Effector memory CD4-positive, alpha-beta T cell (primary cell): ENCODE data around the gene CD300E.
A peak's percentile ranks its signal among the peaks of the same experiment; 100 is the strongest.

Experiments
- DNase-seq, 3 donors: peaks; one replicate each; pipeline ENCODE4 v3.0.0-alpha.2; 2020
- H3K27ac ChIP-seq: 2 replicates; pipeline ENCODE4 v1.7.0; 2013; ENCODE audit warnings: mild to moderate bottlenecking, low read length, moderate library complexity; ENCODE audit not compliant: insufficient read depth, poor library complexity, severe bottlenecking
- H3K27me3 ChIP-seq: replicated peaks from 2 replicates; pipeline ENCODE4 v1.7.0; 2013; ENCODE audit warnings: mild to moderate bottlenecking, low read length; ENCODE audit not compliant: insufficient read depth, control insufficient read depth, poor library complexity, severe bottlenecking
- H3K36me3 ChIP-seq: 2 replicates; pipeline ENCODE4 v1.7.0; 2013; ENCODE audit warnings: mild to moderate bottlenecking, low read length, moderate library complexity; ENCODE audit not compliant: control insufficient read depth, insufficient read depth
- H3K4me1 ChIP-seq: 2 replicates; pipeline ENCODE4 v1.7.0; 2013; ENCODE audit warnings: low read length, mild to moderate bottlenecking; ENCODE audit not compliant: control insufficient read depth, insufficient read depth, poor library complexity, severe bottlenecking
- H3K4me3 ChIP-seq: 2 replicates; pipeline ENCODE4 v1.7.0; 2013; ENCODE audit warnings: low read length, low read depth, mild to moderate bottlenecking; ENCODE audit not compliant: insufficient read depth, poor library complexity, severe bottlenecking
- H3K9me3 ChIP-seq: 2 replicates; pipeline ENCODE4 v1.7.0; 2013; ENCODE audit warnings: mild to moderate bottlenecking, low read length, moderate library complexity; ENCODE audit not compliant: control insufficient read depth
- total RNA-seq, 3 donors: gene quantifications; one replicate each; lab custom pipeline; 2026; lab: John Stamatoyannopoulos, UW

Gene CD300E
- 0.09 to 1.5 (median 0.17) reads per million in 3 donors for total RNA-seq

DNA sequence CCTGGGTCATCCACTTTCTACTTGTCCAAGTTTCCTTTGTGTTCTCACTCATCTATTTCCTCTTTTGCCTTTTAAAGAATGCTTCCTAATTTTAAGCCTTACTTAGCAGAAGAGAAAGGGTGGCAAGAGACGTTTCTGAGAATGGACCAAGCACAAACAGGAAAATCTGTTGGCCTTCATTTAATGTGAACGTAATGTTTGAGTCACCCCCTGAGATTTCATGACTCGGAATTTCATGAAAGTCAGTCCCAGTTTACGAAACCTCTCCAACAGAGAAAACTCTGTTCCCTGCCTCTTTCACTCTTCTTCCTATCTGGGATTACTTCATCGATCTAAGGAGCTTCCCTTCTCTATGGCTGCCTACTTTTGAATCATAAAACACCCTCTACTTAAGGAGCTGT is at the start of gene CD300E:
Gene CD300E (minus strand): TSS at position 46 of the 401 bp plus-strand sequence. CDS start 117 bp downstream, outside the sequence.
- no peak within 1 kb of the TSS for H3K27ac ChIP-seq
- H3K4me3 ChIP-seq: no peak within 1 kb of the TSS
- H3K36me3 ChIP-seq: no peaks in the 10 kb centered on the region
- no peaks in the 10 kb centered on the region for H3K9me3 ChIP-seq
- H3K4me1 ChIP-seq: no peaks in the 10 kb centered on the region
- no peaks in the 10 kb centered on the region for H3K27me3 ChIP-seq
- no peak for DNase-seq

GRCh38 chr17:74671031-74671771 is 47.7 kb upstream of the CD300E start:
- H3K27ac ChIP-seq: no peak overlapping the region
- no peaks in the 10 kb centered on the region for H3K4me1 ChIP-seq
- H3K36me3 ChIP-seq: no peaks in the 10 kb centered on the region
- no peak overlapping the region for H3K4me3 ChIP-seq
- H3K27me3 ChIP-seq: peaks cover 7% of the 10 kb centered on the region
- H3K9me3 ChIP-seq: no peaks in the 10 kb centered on the region
- DNase-seq: peak; percentile 45 to 62 (median 53)

- Histone ChIP-seq H3K4me1 (no peaks in the 10 kb centered on the region), H3K27ac (no peak overlapping the region), H3K27me3 (peaks cover 10% of the 10 kb centered on the region), H3K36me3 (no peaks in the 10 kb centered on the region), H3K4me3 (no peak overlapping the region), H3K9me3 (no peaks in the 10 kb centered on the region)
- no peak for DNase-seq
Observed at GRCh38 chr17:74670329-74670728, 46.8 kb upstream of the CD300E start.

- H3K27me3 ChIP-seq: peaks cover 14% of the 10 kb centered on the region
- no peak overlapping the region for H3K27ac ChIP-seq
Observed at GRCh38 chr17:74663561-74663960, 40.0 kb upstream of the CD300E start.

GRCh38 chr17:74659889-74660288 is 36.4 kb upstream of the CD300E start:
- Histone ChIP-seq H3K9me3 (no peaks in the 10 kb centered on the region), H3K27me3 (peaks cover 4% of the 10 kb centered on the region), H3K27ac (no peak overlapping the region), H3K4me1 (peaks cover 4% of the 10 kb centered on the region), H3K36me3 (no peaks in the 10 kb centered on the region), H3K4me3 (no peak overlapping the region)
- DNase-seq: no peak

More at GRCh38 chr17:74663561-74663960, 40.0 kb upstream of the CD300E start:
- no peak for DNase-seq
- Histone ChIP-seq H3K4me1 (no peaks in the 10 kb centered on the region), H3K36me3 (no peaks in the 10 kb centered on the region), H3K9me3 (no peaks in the 10 kb centered on the region), H3K4me3 (no peak overlapping the region)

GRCh38 chr17:74658620-74659019 is 35.1 kb upstream of the CD300E start:
- no peak for DNase-seq
- peaks cover 4% of the 10 kb centered on the region for H3K27me3 ChIP-seq
- H3K9me3 ChIP-seq: no peaks in the 10 kb centered on the region
- H3K36me3 ChIP-seq: no peaks in the 10 kb centered on the region
- H3K4me1 ChIP-seq: peaks cover 4% of the 10 kb centered on the region
- H3K4me3 ChIP-seq: no peak overlapping the region
- no peak overlapping the region for H3K27ac ChIP-seq

- Histone ChIP-seq H3K9me3 (no peaks in the 10 kb centered on the region), H3K4me3 (no peak overlapping the region), H3K4me1 (peaks cover 4% of the 10 kb centered on the region), H3K36me3 (no peaks in the 10 kb centered on the region), H3K27me3 (peaks cover 14% of the 10 kb centered on the region), H3K27ac (no peak overlapping the region)
- DNase-seq: no peak
Observed at GRCh38 chr17:74654742-74655141, 31.2 kb upstream of the CD300E start.

DNA sequence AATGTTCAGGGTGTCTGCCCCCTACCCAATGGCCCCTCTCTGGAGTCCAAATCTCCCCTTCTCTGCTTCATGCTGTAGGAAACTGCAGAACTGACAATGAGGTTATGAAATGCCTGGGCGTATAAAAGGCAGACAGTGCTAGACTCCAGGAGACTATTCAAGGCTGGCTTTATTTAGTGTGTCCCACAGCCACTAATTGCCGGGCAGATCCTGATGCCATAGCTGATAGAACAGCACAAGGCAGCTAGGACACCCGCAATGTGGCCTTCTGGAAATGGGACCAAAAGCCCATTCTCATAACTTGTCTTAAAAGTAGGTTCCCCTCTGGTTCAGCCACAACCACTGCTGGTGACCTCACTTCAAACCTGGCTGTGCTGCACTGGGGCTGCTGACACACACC is 28.5 kb upstream of the CD300E start:
- no peak for DNase-seq
- Histone ChIP-seq H3K9me3 (no peaks in the 10 kb centered on the region), H3K4me1 (no peaks in the 10 kb centered on the region), H3K4me3 (no peak overlapping the region), H3K36me3 (no peaks in the 10 kb centered on the region), H3K27me3 (peaks cover 12% of the 10 kb centered on the region), H3K27ac (no peak overlapping the region)

- Histone ChIP-seq H3K36me3 (no peaks in the 10 kb centered on the region), H3K9me3 (no peaks in the 10 kb centered on the region), H3K27me3 (peaks cover 12% of the 10 kb centered on the region), H3K4me1 (no peaks in the 10 kb centered on the region), H3K27ac (no peak overlapping the region), H3K4me3 (no peak overlapping the region)
- no peak for DNase-seq
Observed at GRCh38 chr17:74649909-74650308, 26.4 kb upstream of the CD300E start.

GRCh38 chr17:74647871-74648672 is 24.5 kb upstream of the CD300E start:
- no peak overlapping the region for H3K27ac ChIP-seq
- H3K9me3 ChIP-seq: no peaks in the 10 kb centered on the region
- H3K4me3 ChIP-seq: no peak overlapping the region
- H3K4me1 ChIP-seq: no peaks in the 10 kb centered on the region
- H3K27me3 ChIP-seq: peaks cover 12% of the 10 kb centered on the region
- no peaks in the 10 kb centered on the region for H3K36me3 ChIP-seq
- DNase-seq: no peak
